Mesendoderm (in vitro differentiated cells): ENCODE measurements around the gene PEPD.
A peak's percentile ranks its signal among the peaks of the same experiment; 100 is the strongest.

ENCODE experiments used
- DNase-seq: peaks from one replicate; pipeline ENCODE4 v3.0.0; 2013
- H2AK5ac ChIP-seq: 2 replicates; pipeline ENCODE4 v1.6.1; 2013; ENCODE audit warnings: low read length, inconsistent platforms
- H2BK120ac ChIP-seq: 2 replicates; pipeline ENCODE4 v1.6.1; 2013; ENCODE audit warnings: low read depth, mild to moderate bottlenecking, low read length, moderate library complexity, mixed read lengths
- H2BK15ac ChIP-seq: replicated peaks from 2 replicates; pipeline ENCODE4 v1.6.1; 2013; ENCODE audit warnings: low read depth, mild to moderate bottlenecking, moderate library complexity
- H2BK5ac ChIP-seq: 2 replicates; pipeline ENCODE4 v1.6.1; 2013; ENCODE audit warnings: low read length, inconsistent platforms
- H3K18ac ChIP-seq: 2 replicates; pipeline ENCODE4 v1.6.1; 2013; ENCODE audit warnings: mild to moderate bottlenecking, low read length, mixed read lengths
- H3K23ac ChIP-seq: one replicate; pipeline ENCODE4 v1.6.1; 2013; ENCODE audit warnings: low read length
- H3K27ac ChIP-seq: 2 replicates; pipeline ENCODE4 v1.5.1; 2013; ENCODE audit warnings: low read depth, mild to moderate bottlenecking, inconsistent platforms, low read length, moderate library complexity
- H3K27me3 ChIP-seq: 2 replicates; pipeline ENCODE4 v1.6.1; 2013; ENCODE audit warnings: low read length, control low read depth, mild to moderate bottlenecking, inconsistent platforms; ENCODE audit not compliant: insufficient read depth, poor library complexity
- H3K36me3 ChIP-seq: 2 replicates; pipeline ENCODE4 v1.6.1; 2013; ENCODE audit warnings: low read length, inconsistent platforms; ENCODE audit not compliant: control insufficient read depth, insufficient read depth
- H3K4ac ChIP-seq: one replicate; pipeline ENCODE4 v1.6.1; 2013; ENCODE audit warnings: low read depth, mild to moderate bottlenecking, low read length, moderate library complexity
- H3K4me1 ChIP-seq: 2 replicates; pipeline ENCODE4 v1.6.1; 2013; ENCODE audit warnings: low read depth, low read length, inconsistent platforms; ENCODE audit not compliant: control insufficient read depth
- H3K4me2 ChIP-seq: 2 replicates; pipeline ENCODE4 v1.6.1; 2013; ENCODE audit warnings: low read length
- H3K4me3 ChIP-seq: 2 replicates; pipeline ENCODE4 v1.5.1; 2013; ENCODE audit warnings: mild to moderate bottlenecking, low read length
- H3K56ac ChIP-seq: one replicate; pipeline ENCODE4 v1.6.1; 2013; ENCODE audit warnings: low read length
- H3K79me1 ChIP-seq: 2 replicates; pipeline ENCODE4 v1.6.1; 2013; ENCODE audit warnings: low read length, inconsistent platforms
- H3K79me2 ChIP-seq: 2 replicates; pipeline ENCODE4 v1.6.1; 2013; ENCODE audit warnings: mild to moderate bottlenecking, low read length; ENCODE audit not compliant: control insufficient read depth, insufficient read depth
- H3K9ac ChIP-seq: 2 replicates; pipeline ENCODE4 v1.6.1; 2013; ENCODE audit warnings: low read length, inconsistent platforms
- H4K5ac ChIP-seq: one replicate; pipeline ENCODE4 v1.6.1; 2013; ENCODE audit warnings: low read length
- H4K8ac ChIP-seq: one replicate; pipeline ENCODE4 v1.6.1; 2013; ENCODE audit warnings: low read depth, mild to moderate bottlenecking, control low read depth, low read length, moderate library complexity
- WGBS: extraction: QIAGEN DNeasy Blood & Tissue Kit; methylation state at CpG from one replicate; pipeline ENCODE4 v1.1.7; 2013; ENCODE audit warnings: low lambda C conversion rate, missing lambda C conversion rate; ENCODE audit not compliant: insufficient coverage; ENCODE audit errors: extremely low coverage; 5-methylcytosine and 5-hydroxymethylcytosine counted together

Gene PEPD

GRCh38 chr19:33418461-33418860, 103.1 kb downstream of the PEPD start:
- Histone ChIP-seq H2BK5ac (no peak overlapping the region), H2BK120ac (no peak overlapping the region), H3K27me3 (no peaks in the 10 kb centered on the region), H3K4me3 (no peak overlapping the region), H3K4me2 (no peak overlapping the region), H3K23ac (no peak overlapping the region), H4K5ac (no peak overlapping the region), H3K9ac (no peak overlapping the region), H4K8ac (no peak overlapping the region), H2BK15ac (no peak overlapping the region), H3K36me3 (no peaks in the 10 kb centered on the region), H3K79me2 (no peaks in the 10 kb centered on the region), H3K18ac (no peak overlapping the region), H3K56ac (no peak overlapping the region), H2AK5ac (no peak overlapping the region), H3K4ac (no peak overlapping the region), H3K4me1 (no peaks in the 10 kb centered on the region), H3K79me1 (no peaks in the 10 kb centered on the region), H3K27ac (no peak overlapping the region)
- WGBS, result no CpG with 5 or more reads among the region's 12 CpGs
- DNase-seq, result no peak

GRCh38 chr19:33417751-33418150, 103.8 kb downstream of the PEPD start:
- Histone ChIP-seq H3K56ac (no peak overlapping the region), H4K5ac (no peak overlapping the region), H3K4ac (no peak overlapping the region), H3K4me3 (no peak overlapping the region), H2BK120ac (no peak overlapping the region), H3K23ac (no peak overlapping the region), H2BK15ac (no peak overlapping the region), H3K27ac (no peak overlapping the region), H3K4me1 (no peaks in the 10 kb centered on the region), H3K9ac (no peak overlapping the region), H2AK5ac (no peak overlapping the region), H3K18ac (no peak overlapping the region), H3K27me3 (no peaks in the 10 kb centered on the region), H3K79me2 (no peaks in the 10 kb centered on the region), H4K8ac (no peak overlapping the region), H3K36me3 (no peaks in the 10 kb centered on the region), H2BK5ac (no peak overlapping the region), H3K4me2 (no peak overlapping the region), H3K79me1 (no peaks in the 10 kb centered on the region)
- DNase-seq, result no peak
- WGBS, result no CpG with 5 or more reads among the region's 14 CpGs

- Histone ChIP-seq H3K4me3 (no peak overlapping the region), H3K27me3 (no peaks in the 10 kb centered on the region), H3K56ac (peak overlapping the region; percentile 60), H2BK5ac (no peak overlapping the region), H3K79me1 (no peaks in the 10 kb centered on the region), H3K18ac (no peak overlapping the region), H2AK5ac (no peak overlapping the region), H4K8ac (no peak overlapping the region), H3K4me2 (peak overlapping the region; percentile 64), H3K36me3 (no peaks in the 10 kb centered on the region), H3K4ac (no peak overlapping the region), H4K5ac (no peak overlapping the region), H3K23ac (no peak overlapping the region), H3K9ac (peak overlapping the region; percentile 40), H3K4me1 (no peaks in the 10 kb centered on the region), H3K79me2 (no peaks in the 10 kb centered on the region), H2BK15ac (no peak overlapping the region), H3K27ac (no peak overlapping the region), H2BK120ac (no peak overlapping the region)
- WGBS, result no CpG with 5 or more reads among the region's 27 CpGs
- peak; percentile 81 for DNase-seq
Observed at GRCh38 chr19:33416307-33417215, 105.0 kb downstream of the PEPD start.

GRCh38 chr19:33414667-33415605, 106.7 kb downstream of the PEPD start:
- Histone ChIP-seq H2BK5ac (no peak overlapping the region), H3K56ac (no peak overlapping the region), H3K79me1 (no peaks in the 10 kb centered on the region), H3K4me2 (no peak overlapping the region), H3K4me3 (no peak overlapping the region), H2BK15ac (no peak overlapping the region), H3K23ac (no peak overlapping the region), H4K5ac (no peak overlapping the region), H3K9ac (no peak overlapping the region), H3K18ac (no peak overlapping the region), H3K4me1 (no peaks in the 10 kb centered on the region), H3K27ac (no peak overlapping the region), H3K27me3 (no peaks in the 10 kb centered on the region), H3K79me2 (no peaks in the 10 kb centered on the region), H2AK5ac (no peak overlapping the region), H3K4ac (no peak overlapping the region), H2BK120ac (no peak overlapping the region), H3K36me3 (no peaks in the 10 kb centered on the region), H4K8ac (no peak overlapping the region)
- no peak for DNase-seq
- no CpG with 5 or more reads among the region's 32 CpGs for WGBS

- Histone ChIP-seq H3K4me2 (no peak overlapping the region), H3K79me1 (no peaks in the 10 kb centered on the region), H2AK5ac (no peak overlapping the region), H4K5ac (no peak overlapping the region), H3K18ac (no peak overlapping the region), H3K23ac (no peak overlapping the region), H3K27ac (no peak overlapping the region), H3K79me2 (no peaks in the 10 kb centered on the region), H2BK15ac (no peak overlapping the region), H3K4me3 (no peak overlapping the region), H3K36me3 (no peaks in the 10 kb centered on the region), H3K27me3 (no peaks in the 10 kb centered on the region), H3K9ac (no peak overlapping the region), H3K4ac (no peak overlapping the region), H4K8ac (no peak overlapping the region), H2BK120ac (no peak overlapping the region), H2BK5ac (no peak overlapping the region), H3K56ac (no peak overlapping the region), H3K4me1 (no peaks in the 10 kb centered on the region)
- WGBS, result no CpG with 5 or more reads among the region's 25 CpGs
- DNase-seq, result no peak
Observed at GRCh38 chr19:33413868-33414666, 107.5 kb downstream of the PEPD start.
